Esophagus muscularis mucosa (tissue), 4 donors: ENCODE data around the gene EDIL3. TPM values are rescaled to one million over a fixed set of nuclear protein-coding genes. Genes with fewer than 3 reads are reported as not detected.

ENCODE experiments used
- DNase-seq: peaks from one replicate; pipeline ENCODE4 v3.0.0-alpha.2; 2017; ENCODE audit errors: extremely low spot score
- H3K27ac ChIP-seq, 4 donors: fragments of 200-600 bp; sonication (generic); replicated peaks in 1 of 4; 1 replicate in 3 of 4; 2 replicates in 1 of 4; pipeline ENCODE4 v1.5.1; 2016 to 2019; ENCODE audit warnings: mild to moderate bottlenecking in 1 of 4
- H3K27me3 ChIP-seq, 4 donors: fragments of 200-600 bp; sonication (generic); one replicate each; pipeline versions ENCODE4 v1.5.1 to v1.6.0; 2016 to 2019
- H3K36me3 ChIP-seq, 4 donors: fragments of 200-600 bp; sonication (generic); one replicate each; pipeline ENCODE4 v1.5.1; 2016 to 2019
- H3K4me1 ChIP-seq, 4 donors: fragments of 200-600 bp; sonication (generic); one replicate each; pipeline ENCODE4 v1.5.1; 2016 to 2019
- H3K4me3 ChIP-seq, 4 donors: fragments of 200-600 bp; sonication (generic); 1 replicate in 2 of 4; 2 replicates in 2 of 4; pipeline ENCODE4 v1.5.1; 2016 to 2019; ENCODE audit warnings: mild to moderate bottlenecking in 4 of 4, moderate library complexity in 1 of 4
- H3K9me3 ChIP-seq, 4 donors: fragments of 200-600 bp; sonication (generic); 1 replicate in 3 of 4; 2 replicates in 1 of 4; pipeline ENCODE4 v1.5.1; 2016 to 2019
- CTCF ChIP-seq, 3 experiments: fragments of 200-600 bp in 2 of 3; fragments of 450-650 bp in 1 of 3; sonication (generic) in 2 of 3; IDR thresholded peaks; one replicate each; pipeline ENCODE4 v1.5.1; 2017 to 2019; ENCODE audit warnings: antibody characterized with exemption in 3 of 3, mild to moderate bottlenecking in 2 of 3, moderate library complexity in 1 of 3
- EP300 ChIP-seq: sonication (generic); formaldehyde crosslinking; IDR thresholded peaks from one replicate; pipeline ENCODE4 v1.6.1; 2017; ENCODE audit warnings: antibody characterized with exemption
- POLR2A ChIP-seq: fragments of 450-650 bp; IDR thresholded peaks from one replicate; pipeline ENCODE4 v1.6.1; 2017; ENCODE audit warnings: antibody characterized with exemption, moderate library complexity, mild to moderate bottlenecking, low read depth
- POLR2AphosphoS5 ChIP-seq, 2 donors: sonication (generic); formaldehyde crosslinking; IDR thresholded peaks; one replicate each; pipeline ENCODE4 v1.6.1; 2017; ENCODE audit warnings: antibody characterized with exemption in 2 of 2
- WGBS: methylation state at CpG from one replicate; pipeline ENCODE4 v1.1.5; 2018; 5-methylcytosine and 5-hydroxymethylcytosine counted together
- intact Hi-C: fragments of 100-400 bp; cut with DNase I; formaldehyde crosslinking; loops from one replicate; pipeline ENCODE4 v1.15.1; 2023
- total RNA-seq, 4 donors: library from RNA; depleted of rRNA; stranded (reverse); fragments of >200 nt; gene quantifications; one replicate each; pipeline versions ENCODE4 v1.1.0 to v1.2.1, GENCODE V29; 2016

The EDIL3 gene
- total RNA-seq, 4 donors from 2014 or later = 10.0 to 17.9 (median 10.8) TPM

- no peak for TF ChIP-seq POLR2AphosphoS5 (IDR thresholded peaks at IDR 0.05)
- no peak for TF ChIP-seq EP300
- TF ChIP-seq CTCF (IDR thresholded peaks at IDR 0.05) = no peak
- TF ChIP-seq POLR2A = no peak
- 93% methylated on average over 2 of the region's 2 CpGs for WGBS
These were observed 23.1 kb downstream of the EDIL3 start for GRCh38 chr5:84361572-84361971.

DNA sequence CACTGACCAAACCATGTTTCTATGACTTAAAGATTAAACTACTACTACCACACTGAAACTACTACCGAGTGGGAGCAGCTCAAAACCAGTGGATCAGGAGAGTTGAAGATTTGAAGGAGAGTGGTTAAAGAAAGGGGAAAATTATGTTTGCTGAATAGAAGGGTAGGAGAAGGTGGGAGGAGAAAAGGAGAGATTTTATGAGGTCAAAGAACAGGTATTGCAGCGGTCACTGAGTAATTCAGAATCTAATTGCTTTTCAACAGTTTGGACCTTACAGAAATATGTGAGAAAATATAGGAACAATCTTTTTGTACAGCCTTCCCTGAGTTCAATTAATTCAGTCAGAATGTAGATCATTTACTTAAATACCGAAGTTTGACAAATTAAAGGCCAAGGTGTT is 24.6 kb downstream of the EDIL3 start:
- no peak overlapping the region for H3K27ac ChIP-seq
- H3K27me3 ChIP-seq = no peaks in the 10 kb centered on the region
- H3K36me3 ChIP-seq = no peaks in the 10 kb centered on the region
- intact Hi-C loops = no loop called here
- TF ChIP-seq CTCF (IDR thresholded peaks at IDR 0.05) (no peak), POLR2AphosphoS5 (IDR thresholded peaks at IDR 0.05) (no peak), EP300 (no peak), POLR2A (no peak)
- WGBS = 98% methylated on average over 3 of the region's 3 CpGs
- DNase-seq = no peak
- H3K9me3 ChIP-seq = no peaks in the 10 kb centered on the region
- no peaks in the 10 kb centered on the region for H3K4me1 ChIP-seq
- no peak overlapping the region for H3K4me3 ChIP-seq

More at GRCh38 chr5:84361572-84361971, 23.1 kb downstream of the EDIL3 start:
- Histone ChIP-seq H3K9me3 (no peaks in the 10 kb centered on the region), H3K36me3 (no peaks in the 10 kb centered on the region), H3K4me3 (no peak overlapping the region), H3K27me3 (no peaks in the 10 kb centered on the region), H3K27ac (no peak overlapping the region), H3K4me1 (no peaks in the 10 kb centered on the region)
- intact Hi-C loops = no loop called here
- DNase-seq = no peak

GRCh38 chr5:84354101-84354500 is 30.6 kb downstream of the EDIL3 start:
- DNase-seq = no peak
- no peaks in the 10 kb centered on the region for H3K27me3 ChIP-seq
- 74% methylated on average over 4 of the region's 4 CpGs for WGBS
- intact Hi-C loops = no loop called here
- no peaks in the 10 kb centered on the region for H3K4me1 ChIP-seq
- H3K36me3 ChIP-seq = no peaks in the 10 kb centered on the region
- H3K27ac ChIP-seq = no peak overlapping the region
- H3K9me3 ChIP-seq = no peaks in the 10 kb centered on the region
- H3K4me3 ChIP-seq = no peak overlapping the region
- TF ChIP-seq CTCF (IDR thresholded peaks at IDR 0.05) (no peak), POLR2A (no peak)

- Histone ChIP-seq H3K4me3 (no peak overlapping the region), H3K27ac (no peak overlapping the region), H3K27me3 (no peaks in the 10 kb centered on the region), H3K4me1 (no peaks in the 10 kb centered on the region), H3K9me3 (no peaks in the 10 kb centered on the region), H3K36me3 (no peaks in the 10 kb centered on the region)
- intact Hi-C loops = no loop called here
- WGBS = 71% methylated on average over 1 of the region's 1 CpG
- TF ChIP-seq POLR2A (no peak), EP300 (no peak)
- no peak for DNase-seq
These were observed 39.9 kb downstream of the EDIL3 start for GRCh38 chr5:84344788-84345187.

DNA sequence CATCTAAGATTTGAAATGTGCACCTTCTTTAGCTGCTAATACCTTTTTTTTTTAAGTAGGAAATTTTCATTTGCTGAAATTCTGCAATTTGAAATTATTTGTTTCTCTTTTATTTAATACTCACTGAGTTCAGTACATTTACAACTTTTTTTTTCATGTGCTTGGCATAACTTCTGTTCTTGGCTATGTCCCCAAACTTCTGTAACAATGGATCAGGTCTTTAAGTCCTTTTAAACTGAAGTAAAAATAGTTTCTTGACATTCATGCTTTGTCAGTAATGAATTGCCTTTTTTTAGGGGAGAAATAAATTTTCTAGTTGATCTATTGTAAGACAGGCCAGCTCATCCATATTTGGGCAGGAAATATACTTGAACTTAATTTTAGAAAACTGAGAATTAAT is 41.5 kb downstream of the EDIL3 start:
- TF ChIP-seq CTCF (IDR thresholded peaks at IDR 0.05) (no peak), POLR2A (no peak), POLR2AphosphoS5 (IDR thresholded peaks at IDR 0.05) (no peak), EP300 (no peak)
- intact Hi-C loops = no loop called here
- no peak for DNase-seq
- Histone ChIP-seq H3K27ac (no peak overlapping the region), H3K9me3 (no peaks in the 10 kb centered on the region), H3K4me1 (no peaks in the 10 kb centered on the region), H3K36me3 (no peaks in the 10 kb centered on the region), H3K4me3 (no peak overlapping the region), H3K27me3 (no peaks in the 10 kb centered on the region)
